ENCODE results near the gene ARHGAP42. TPM values are rescaled to one million over a fixed set of nuclear protein-coding genes. Genes with fewer than 3 reads are reported as not detected.

ARHGAP42 gene
- total RNA-seq, 1 experiment from 2014 or later, result not detected

DNA sequence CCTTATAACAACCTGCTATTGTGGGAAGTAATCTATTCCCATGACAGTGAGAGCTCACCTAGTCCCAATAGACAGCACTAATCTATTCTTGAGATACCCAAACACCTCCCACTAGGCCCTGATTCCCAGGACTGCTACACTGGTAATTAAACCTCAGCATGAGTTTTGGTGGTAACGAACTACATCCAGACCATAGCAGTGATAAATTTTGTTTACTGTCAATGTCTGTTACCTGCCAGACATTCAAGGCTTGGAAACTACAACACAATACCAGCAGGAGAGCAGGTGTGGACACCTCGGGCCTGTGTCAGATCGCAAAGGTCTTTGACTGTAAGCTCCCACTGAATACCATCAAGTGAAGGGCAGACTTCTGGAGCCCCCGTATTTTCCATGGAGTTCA lies 187.1 kb downstream of the ARHGAP42 start:
- no peak for DNase-seq
- Histone ChIP-seq H3K36me3 (ENCODE audit: insufficient read depth, low read length) (no peaks in the 10 kb centered on the region), H3K4me1 (ENCODE audit: low read length) (no peaks in the 10 kb centered on the region), H3K4me3 (ENCODE audit: low read length) (no peak overlapping the region), H3K79me2 (ENCODE audit: low read length) (no peaks in the 10 kb centered on the region), H3K27ac (ENCODE audit: low read length) (no peak overlapping the region), H2AFZ (ENCODE audit: low read length) (no peak overlapping the region), H3K9me3 (ENCODE audit: low read length) (peaks cover 36% of the 10 kb centered on the region), H3K4me2 (ENCODE audit: low read depth, low read length, poor library complexity, severe bottlenecking) (no peak overlapping the region), H3K9ac (ENCODE audit: low read length) (no peak overlapping the region), H4K20me1 (ENCODE audit: insufficient read depth, low read depth, low read length) (no peaks in the 10 kb centered on the region), H3K27me3 (ENCODE audit: low read length) (no peaks in the 10 kb centered on the region; the same call in 1 of the 2 replicates), H3K9me2 (replicated peaks; ENCODE audit: insufficient read depth, low read length) (no peaks in the 10 kb centered on the region; the same call in 1 of the 2 replicates)

DNA sequence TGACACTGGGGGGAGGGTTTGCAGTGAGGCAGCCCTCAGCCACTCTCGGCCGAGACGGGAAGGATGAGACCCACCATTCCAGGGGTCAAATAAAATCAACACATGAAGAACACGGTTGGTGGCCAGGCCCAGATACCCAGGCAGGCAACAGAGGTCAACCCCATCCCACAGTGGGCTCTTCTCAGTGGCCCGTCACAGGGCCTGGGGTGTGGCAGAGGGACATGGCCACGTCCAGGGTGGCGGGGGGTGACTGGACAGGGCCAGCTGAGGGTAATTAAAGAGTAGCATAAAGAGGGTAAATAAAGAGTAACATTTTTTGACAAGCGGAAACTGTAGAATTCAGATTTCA lies 188.4 kb downstream of the ARHGAP42 start:
- DNase-seq, result no peak
- H3K27me3 ChIP-seq (ENCODE audit: low read length), result no peaks in the 10 kb centered on the region; the same call in 1 of the 2 replicates
- H3K27ac ChIP-seq (ENCODE audit: low read length), result no peak overlapping the region
- H3K36me3 ChIP-seq (ENCODE audit: insufficient read depth, low read length), result no peaks in the 10 kb centered on the region
- H3K4me1 ChIP-seq (ENCODE audit: low read length), result no peaks in the 10 kb centered on the region
- H3K79me2 ChIP-seq (ENCODE audit: low read length), result no peaks in the 10 kb centered on the region
- H3K9me3 ChIP-seq (ENCODE audit: low read length), result peaks cover 43% of the 10 kb centered on the region
- H2AFZ ChIP-seq (ENCODE audit: low read length), result no peak overlapping the region
- H3K4me2 ChIP-seq (ENCODE audit: low read depth, low read length, poor library complexity, severe bottlenecking), result no peak overlapping the region
- no peak overlapping the region for H3K4me3 ChIP-seq (ENCODE audit: low read length)
- H3K9me2 ChIP-seq (replicated peaks; ENCODE audit: insufficient read depth, low read length), result no peaks in the 10 kb centered on the region; the same call in 1 of the 2 replicates
- H3K9ac ChIP-seq (ENCODE audit: low read length), result no peak overlapping the region
- no peaks in the 10 kb centered on the region for H4K20me1 ChIP-seq (ENCODE audit: insufficient read depth, low read depth, low read length)

- H3K36me3 ChIP-seq (ENCODE audit: insufficient read depth, low read length), result no peaks in the 10 kb centered on the region
- no peak overlapping the region for H3K9ac ChIP-seq (ENCODE audit: low read length)
- H3K4me3 ChIP-seq (ENCODE audit: low read length), result no peak overlapping the region
- no peak overlapping the region for H3K27ac ChIP-seq (ENCODE audit: low read length)
- no peaks in the 10 kb centered on the region; the same call in 1 of the 2 replicates for H3K27me3 ChIP-seq (ENCODE audit: low read length)
- no peak overlapping the region for H2AFZ ChIP-seq (ENCODE audit: low read length)
- no peaks in the 10 kb centered on the region for H4K20me1 ChIP-seq (ENCODE audit: insufficient read depth, low read depth, low read length)
- no peak for DNase-seq
- no peaks in the 10 kb centered on the region; the same call in 1 of the 2 replicates for H3K9me2 ChIP-seq (replicated peaks; ENCODE audit: insufficient read depth, low read length)
- no peaks in the 10 kb centered on the region for H3K4me1 ChIP-seq (ENCODE audit: low read length)
- no peak overlapping the region for H3K4me2 ChIP-seq (ENCODE audit: low read depth, low read length, poor library complexity, severe bottlenecking)
- no peaks in the 10 kb centered on the region for H3K79me2 ChIP-seq (ENCODE audit: low read length)
- H3K9me3 ChIP-seq (ENCODE audit: low read length), result peaks cover 51% of the 10 kb centered on the region
These were observed 189.9 kb downstream of the ARHGAP42 start for GRCh38 chr11:100876815-100877520.

- no peaks in the 10 kb centered on the region; the same call in 1 of the 2 replicates for H3K9me2 ChIP-seq (replicated peaks; ENCODE audit: insufficient read depth, low read length)
- no peak overlapping the region for H3K4me3 ChIP-seq (ENCODE audit: low read length)
- H3K9me3 ChIP-seq (ENCODE audit: low read length), result peaks cover 52% of the 10 kb centered on the region
- no peak overlapping the region for H3K27ac ChIP-seq (ENCODE audit: low read length)
- no peak for DNase-seq
- no peaks in the 10 kb centered on the region for H3K4me1 ChIP-seq (ENCODE audit: low read length)
- no peaks in the 10 kb centered on the region for H3K36me3 ChIP-seq (ENCODE audit: insufficient read depth, low read length)
- H3K9ac ChIP-seq (ENCODE audit: low read length), result no peak overlapping the region
- no peaks in the 10 kb centered on the region; the same call in 1 of the 2 replicates for H3K27me3 ChIP-seq (ENCODE audit: low read length)
- no peak overlapping the region for H3K4me2 ChIP-seq (ENCODE audit: low read depth, low read length, poor library complexity, severe bottlenecking)
- no peaks in the 10 kb centered on the region for H3K79me2 ChIP-seq (ENCODE audit: low read length)
- no peaks in the 10 kb centered on the region for H4K20me1 ChIP-seq (ENCODE audit: insufficient read depth, low read depth, low read length)
- H2AFZ ChIP-seq (ENCODE audit: low read length), result no peak overlapping the region
These were observed 191.4 kb downstream of the ARHGAP42 start for GRCh38 chr11:100878474-100878873.

GRCh38 chr11:100882957-100883356 lies 195.9 kb downstream of the ARHGAP42 start:
- Histone ChIP-seq H3K27ac (ENCODE audit: low read length) (no peak overlapping the region), H3K9me3 (ENCODE audit: low read length) (peaks cover 52% of the 10 kb centered on the region), H2AFZ (ENCODE audit: low read length) (no peak overlapping the region), H3K9me2 (replicated peaks; ENCODE audit: insufficient read depth, low read length) (no peaks in the 10 kb centered on the region; the same call in 1 of the 2 replicates), H3K27me3 (ENCODE audit: low read length) (no peaks in the 10 kb centered on the region), H3K4me3 (ENCODE audit: low read length) (no peak overlapping the region), H3K36me3 (ENCODE audit: insufficient read depth, low read length) (no peaks in the 10 kb centered on the region), H3K4me1 (ENCODE audit: low read length) (no peaks in the 10 kb centered on the region), H3K4me2 (ENCODE audit: low read depth, low read length, poor library complexity, severe bottlenecking) (no peak overlapping the region), H3K9ac (ENCODE audit: low read length) (no peak overlapping the region), H4K20me1 (ENCODE audit: insufficient read depth, low read depth, low read length) (no peaks in the 10 kb centered on the region), H3K79me2 (ENCODE audit: low read length) (no peaks in the 10 kb centered on the region)
- DNase-seq, result no peak

DNA sequence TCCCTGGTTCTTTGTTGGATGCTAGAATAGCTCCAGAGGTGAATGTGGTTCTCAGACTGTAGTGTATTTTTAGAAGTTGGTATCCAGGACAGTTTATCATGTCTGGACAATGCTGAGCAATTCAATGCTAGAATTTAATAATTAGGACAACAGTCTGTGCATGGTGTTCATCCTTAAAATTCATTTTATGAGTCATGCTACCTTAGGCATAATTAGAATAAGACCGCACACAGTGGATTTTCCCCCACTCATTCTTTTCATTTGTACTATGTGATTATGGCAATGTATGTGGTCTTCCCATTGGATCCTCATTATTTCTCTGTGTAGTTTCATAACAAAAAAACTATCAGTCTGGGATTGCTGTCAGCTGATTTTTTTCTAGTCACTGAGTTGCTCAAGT lies 196.7 kb downstream of the ARHGAP42 start:
- Histone ChIP-seq H3K27me3 (ENCODE audit: low read length) (no peaks in the 10 kb centered on the region), H3K36me3 (ENCODE audit: insufficient read depth, low read length) (no peaks in the 10 kb centered on the region), H3K4me1 (ENCODE audit: low read length) (no peaks in the 10 kb centered on the region), H3K9ac (ENCODE audit: low read length) (no peak overlapping the region), H2AFZ (ENCODE audit: low read length) (no peak overlapping the region), H4K20me1 (ENCODE audit: insufficient read depth, low read depth, low read length) (no peaks in the 10 kb centered on the region), H3K4me3 (ENCODE audit: low read length) (no peak overlapping the region), H3K9me2 (replicated peaks; ENCODE audit: insufficient read depth, low read length) (no peaks in the 10 kb centered on the region), H3K9me3 (ENCODE audit: low read length) (peaks cover 48% of the 10 kb centered on the region), H3K27ac (ENCODE audit: low read length) (no peak overlapping the region), H3K79me2 (ENCODE audit: low read length) (no peaks in the 10 kb centered on the region), H3K4me2 (ENCODE audit: low read depth, low read length, poor library complexity, severe bottlenecking) (no peak overlapping the region)
- no peak for DNase-seq

DNA sequence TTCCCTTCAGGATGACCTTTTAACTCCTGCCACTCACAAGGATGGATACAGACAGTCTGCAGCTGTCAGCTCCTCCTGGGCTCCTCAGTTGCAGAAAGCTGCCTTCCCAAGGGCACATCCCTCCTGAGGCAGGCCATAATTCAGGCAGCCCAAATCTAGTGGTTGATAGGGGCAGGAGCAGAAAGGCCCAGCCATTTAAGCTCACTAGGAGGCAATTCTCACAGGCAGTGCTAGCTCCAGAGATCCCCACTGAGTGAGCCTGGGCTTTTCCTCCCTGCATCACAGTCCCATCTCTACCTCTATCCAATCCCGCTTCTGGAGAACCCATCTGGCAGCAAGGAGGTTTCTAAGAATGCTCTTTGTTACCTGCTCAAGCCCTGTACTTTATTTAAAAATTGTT lies 200.6 kb downstream of the ARHGAP42 start:
- Histone ChIP-seq H3K27me3 (ENCODE audit: low read length) (no peaks in the 10 kb centered on the region), H3K27ac (ENCODE audit: low read length) (no peak overlapping the region), H3K9ac (ENCODE audit: low read length) (no peak overlapping the region), H3K4me1 (ENCODE audit: low read length) (no peaks in the 10 kb centered on the region), H3K9me3 (ENCODE audit: low read length) (peaks cover 43% of the 10 kb centered on the region), H3K4me2 (ENCODE audit: low read depth, low read length, poor library complexity, severe bottlenecking) (no peak overlapping the region), H3K9me2 (replicated peaks; ENCODE audit: insufficient read depth, low read length) (no peaks in the 10 kb centered on the region), H3K79me2 (ENCODE audit: low read length) (no peaks in the 10 kb centered on the region), H2AFZ (ENCODE audit: low read length) (no peak overlapping the region), H3K4me3 (ENCODE audit: low read length) (no peak overlapping the region), H4K20me1 (ENCODE audit: insufficient read depth, low read depth, low read length) (no peaks in the 10 kb centered on the region), H3K36me3 (ENCODE audit: insufficient read depth, low read length) (no peaks in the 10 kb centered on the region)
- no peak for DNase-seq

DNA sequence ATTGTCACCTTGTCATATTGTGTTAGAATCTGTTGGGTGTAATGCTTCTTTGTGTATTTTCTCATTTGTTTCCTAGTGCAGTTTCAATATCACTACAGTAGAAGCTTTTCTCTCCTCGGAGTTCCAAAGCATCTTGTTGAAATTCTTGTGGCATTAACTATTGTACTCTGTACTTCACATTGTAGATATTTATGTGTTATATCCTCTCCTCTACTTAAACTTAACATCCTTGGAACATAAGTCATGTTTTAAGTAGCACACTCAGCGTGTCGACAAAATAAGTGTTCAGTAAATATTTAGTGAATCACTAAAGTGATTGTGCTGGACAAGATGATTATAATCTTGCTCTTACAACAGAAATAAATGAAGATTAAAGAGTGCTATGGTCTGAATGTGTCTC lies 201.7 kb downstream of the ARHGAP42 start:
- H3K4me3 ChIP-seq (ENCODE audit: low read length), result no peak overlapping the region
- H3K79me2 ChIP-seq (ENCODE audit: low read length), result no peaks in the 10 kb centered on the region
- no peaks in the 10 kb centered on the region for H3K9me2 ChIP-seq (replicated peaks; ENCODE audit: insufficient read depth, low read length)
- H3K4me1 ChIP-seq (ENCODE audit: low read length), result no peaks in the 10 kb centered on the region
- no peaks in the 10 kb centered on the region for H4K20me1 ChIP-seq (ENCODE audit: insufficient read depth, low read depth, low read length)
- no peak for DNase-seq
- H3K36me3 ChIP-seq (ENCODE audit: insufficient read depth, low read length), result no peaks in the 10 kb centered on the region
- H3K9me3 ChIP-seq (ENCODE audit: low read length), result peaks cover 41% of the 10 kb centered on the region
- no peak overlapping the region for H3K9ac ChIP-seq (ENCODE audit: low read length)
- no peak overlapping the region for H3K4me2 ChIP-seq (ENCODE audit: low read depth, low read length, poor library complexity, severe bottlenecking)
- no peaks in the 10 kb centered on the region for H3K27me3 ChIP-seq (ENCODE audit: low read length)
- H3K27ac ChIP-seq (ENCODE audit: low read length), result no peak overlapping the region
- H2AFZ ChIP-seq (ENCODE audit: low read length), result no peak overlapping the region
